ENCODE results near the gene ATP2C2. TPM values are rescaled to one million over a fixed set of nuclear protein-coding genes. Genes with fewer than 3 reads are reported as not detected.

ATP2C2 gene
- total RNA-seq, 1 experiment from 2014 or later = 4.0 TPM

DNA sequence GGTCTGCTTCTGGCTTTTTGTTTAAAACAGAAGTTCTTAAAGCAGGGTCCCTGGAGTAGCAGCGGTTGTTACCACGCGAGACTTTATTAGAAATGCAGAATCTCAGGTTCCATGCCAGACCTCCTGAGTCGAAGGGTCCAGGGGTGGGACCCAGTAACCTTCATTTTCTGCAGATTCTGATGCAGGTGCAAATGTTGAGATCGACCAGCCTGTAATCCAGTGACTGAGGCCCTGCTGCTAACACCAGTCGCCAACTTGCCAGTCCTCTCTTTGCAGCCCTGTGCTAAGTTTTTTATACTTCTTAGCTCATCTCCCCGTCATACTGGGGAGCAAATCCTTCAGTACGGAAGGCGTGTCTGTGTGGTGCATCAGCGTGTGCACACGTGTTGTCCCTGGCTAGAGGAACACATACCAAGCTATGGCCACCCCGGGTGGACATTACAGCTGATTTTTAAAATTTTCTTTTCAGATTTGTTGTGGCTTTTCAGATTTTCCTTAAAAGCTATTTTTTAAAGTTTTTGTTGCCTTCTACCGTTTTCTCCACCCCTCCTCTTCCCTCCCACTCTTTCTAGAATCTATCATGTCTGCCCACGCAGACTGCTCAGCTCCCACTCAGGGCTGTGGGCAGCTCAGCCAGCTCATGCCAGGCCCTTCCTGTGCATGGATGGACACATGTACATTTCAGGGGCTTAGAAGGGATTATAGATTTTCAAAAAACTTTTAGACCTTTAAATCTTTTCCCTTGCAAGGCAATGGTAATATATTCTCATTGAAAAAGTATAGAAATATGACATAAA lies 78.5 kb downstream of the ATP2C2 start:
- no peaks in the 10 kb centered on the region for H3K4me1 ChIP-seq (ENCODE audit: insufficient read depth, low read length)
- WGBS (ENCODE audit: extremely low coverage, insufficient read length, low lambda C conversion rate) = no CpG with 5 or more reads among the region's 14 CpGs
- no peaks in the 10 kb centered on the region for H3K27me3 ChIP-seq (ENCODE audit: insufficient read depth, low read length)
- no peak overlapping the region for H3K56ac ChIP-seq (ENCODE audit: insufficient read length, low read depth, low read length)
- H3K79me1 ChIP-seq (ENCODE audit: insufficient read depth, low read depth, low read length, poor library complexity, severe bottlenecking) = no peaks in the 10 kb centered on the region
- no peak overlapping the region for H3K18ac ChIP-seq (ENCODE audit: insufficient read length, low read depth, low read length)
- H2BK20ac ChIP-seq (ENCODE audit: low read depth, low read length, poor library complexity, severe bottlenecking) = no peak overlapping the region
- H3K4me2 ChIP-seq (ENCODE audit: insufficient read depth, insufficient read length, low read length) = no peak overlapping the region
- Mint-ChIP-seq H3K36me3 (ENCODE audit: insufficient read depth in 1 of 3, low read depth in 3 of 3) (no peaks in the 10 kb centered on the region), H3K27ac (peak overlapping the region in 1 of 3 experiments; percentile 52; a peak in 1 of 7 replicates), H3K27me3 (ENCODE audit: low read depth) (peaks cover 2% of the 10 kb centered on the region), H3K9me3 (no peaks in the 10 kb centered on the region), H3K4me3 (no peak overlapping the region), H3K4me1 (peaks cover 0 to 10% of the 10 kb centered on the region in 2 experiments; a peak in 2 of 4 replicates)
- H2BK5ac ChIP-seq (ENCODE audit: insufficient read length, low read length) = no peak overlapping the region
- no peak overlapping the region for H2BK15ac ChIP-seq (ENCODE audit: low read depth, low read length)
- no peak overlapping the region for H2AFZ ChIP-seq (ENCODE audit: low read length)
- H4K8ac ChIP-seq (replicated peaks; ENCODE audit: insufficient read length, low read depth, low read length) = no peak overlapping the region
- H4K5ac ChIP-seq (ENCODE audit: insufficient read length, low read depth, low read length) = no peak overlapping the region
- H4K20me1 ChIP-seq (ENCODE audit: control insufficient read depth, insufficient read depth, insufficient read length) = no peaks in the 10 kb centered on the region
- no peak overlapping the region for H3K23ac ChIP-seq (ENCODE audit: insufficient read length, low read depth, low read length)
- no peak for DNase-seq
- no peak overlapping the region for H2BK12ac ChIP-seq (ENCODE audit: insufficient read length, low read depth, low read length)
- H3K23me2 ChIP-seq (ENCODE audit: insufficient read length, low read depth, low read length, poor library complexity, severe bottlenecking) = no peaks in the 10 kb centered on the region
- H2BK120ac ChIP-seq (ENCODE audit: low read depth, low read length, poor library complexity, severe bottlenecking) = no peak overlapping the region
- TF ChIP-seq, protein P1, sequence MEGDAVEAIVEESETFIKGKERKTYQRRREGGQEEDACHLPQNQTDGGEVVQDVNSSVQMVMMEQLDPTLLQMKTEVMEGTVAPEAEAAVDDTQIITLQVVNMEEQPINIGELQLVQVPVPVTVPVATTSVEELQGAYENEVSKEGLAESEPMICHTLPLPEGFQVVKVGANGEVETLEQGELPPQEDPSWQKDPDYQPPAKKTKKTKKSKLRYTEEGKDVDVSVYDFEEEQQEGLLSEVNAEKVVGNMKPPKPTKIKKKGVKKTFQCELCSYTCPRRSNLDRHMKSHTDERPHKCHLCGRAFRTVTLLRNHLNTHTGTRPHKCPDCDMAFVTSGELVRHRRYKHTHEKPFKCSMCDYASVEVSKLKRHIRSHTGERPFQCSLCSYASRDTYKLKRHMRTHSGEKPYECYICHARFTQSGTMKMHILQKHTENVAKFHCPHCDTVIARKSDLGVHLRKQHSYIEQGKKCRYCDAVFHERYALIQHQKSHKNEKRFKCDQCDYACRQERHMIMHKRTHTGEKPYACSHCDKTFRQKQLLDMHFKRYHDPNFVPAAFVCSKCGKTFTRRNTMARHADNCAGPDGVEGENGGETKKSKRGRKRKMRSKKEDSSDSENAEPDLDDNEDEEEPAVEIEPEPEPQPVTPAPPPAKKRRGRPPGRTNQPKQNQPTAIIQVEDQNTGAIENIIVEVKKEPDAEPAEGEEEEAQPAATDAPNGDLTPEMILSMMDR (conservative IDR thresholded peaks at IDR 0.05) = no peak
- no peak overlapping the region for H3T11ph ChIP-seq (ENCODE audit: low read length)
- no peak overlapping the region for H4K91ac ChIP-seq (ENCODE audit: insufficient read length, low read depth, low read length)
- H3K9me3 ChIP-seq (ENCODE audit: control insufficient read depth, low read depth, low read length) = no peaks in the 10 kb centered on the region
- no peak overlapping the region for H3K14ac ChIP-seq (ENCODE audit: insufficient read depth, low read length)
- H3K79me2 ChIP-seq (ENCODE audit: insufficient read depth, low read length) = no peaks in the 10 kb centered on the region
- no peak overlapping the region for H3K27ac ChIP-seq (ENCODE audit: insufficient read length, low read depth, low read length)
- no peak overlapping the region for H2AK5ac ChIP-seq (ENCODE audit: insufficient read length, low read length)
- no peak overlapping the region for H3K9ac ChIP-seq (ENCODE audit: extremely low read depth, insufficient read length, low read length)
- no peak overlapping the region for H3K4ac ChIP-seq (ENCODE audit: low read depth, low read length)

Data from H9 (cell line).